Measurements from ENCODE around the gene PRKCH.

The PRKCH gene

DNA sequence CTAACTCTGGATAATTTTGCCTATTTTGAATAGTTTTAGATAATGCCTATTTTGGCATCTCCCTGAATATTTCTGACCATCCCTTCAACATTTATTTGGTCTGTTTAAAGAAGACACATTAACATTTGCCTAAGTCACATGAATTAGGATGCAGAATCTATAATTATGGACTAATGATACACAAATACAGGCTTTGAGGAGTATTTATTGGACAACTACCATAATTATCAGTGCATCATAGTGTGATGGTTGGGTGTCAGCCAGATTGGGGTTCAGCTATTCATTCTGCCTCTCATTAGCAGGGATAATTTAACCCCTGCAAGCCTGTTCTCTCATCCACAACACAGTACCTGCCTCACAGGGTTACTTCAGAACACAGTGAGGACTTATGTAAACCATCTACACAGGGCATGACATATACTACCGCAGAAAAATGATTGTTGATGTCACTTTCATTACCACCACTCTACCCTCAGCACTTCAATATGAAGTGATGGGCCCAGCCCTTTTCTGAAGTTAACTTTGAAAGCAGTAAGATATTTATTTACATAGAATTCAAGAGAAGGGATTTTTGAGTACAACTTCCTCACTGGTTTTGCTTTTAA lies 14.4 kb downstream of the PRKCH start (continued):
- no peak for TF ChIP-seq IKZF3 (tag by site-specific recombination; IDR thresholded peaks at IDR 0.05)
- no peak for TF ChIP-seq ZNF394 (tag by site-specific recombination; IDR thresholded peaks at IDR 0.05; ENCODE audit: borderline replicate concordance)
- TF ChIP-seq SP7 (tag by site-specific recombination; IDR thresholded peaks at IDR 0.05): peak; percentile 83

DNA sequence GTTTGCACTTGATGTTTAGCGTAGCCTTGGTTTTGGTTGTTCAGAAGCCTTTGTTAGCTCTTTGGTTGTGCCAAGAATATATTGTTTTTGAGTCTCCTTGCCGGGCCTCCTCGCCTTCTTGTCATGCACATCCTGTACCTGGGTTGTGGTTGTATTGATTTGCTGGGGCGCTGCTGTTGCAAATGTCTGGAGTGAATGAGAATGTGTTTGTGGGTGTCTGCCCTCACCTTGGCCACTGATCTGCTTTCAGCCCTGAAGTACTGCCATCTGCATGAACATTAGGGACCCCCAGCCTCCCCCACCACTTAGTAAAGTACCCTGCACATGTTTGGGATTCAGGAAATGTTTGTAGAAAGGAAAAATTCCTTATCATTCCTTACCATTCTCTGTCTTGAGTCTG lies 16.5 kb downstream of the PRKCH start:
- Histone ChIP-seq H3K27ac (ENCODE audit: extremely low read depth, low read depth, low read length) (no peak overlapping the region), H3K4me1 (ENCODE audit: control insufficient read depth, insufficient read depth, low read length) (no peaks in the 10 kb centered on the region)
- TF ChIP-seq, protein P1, sequence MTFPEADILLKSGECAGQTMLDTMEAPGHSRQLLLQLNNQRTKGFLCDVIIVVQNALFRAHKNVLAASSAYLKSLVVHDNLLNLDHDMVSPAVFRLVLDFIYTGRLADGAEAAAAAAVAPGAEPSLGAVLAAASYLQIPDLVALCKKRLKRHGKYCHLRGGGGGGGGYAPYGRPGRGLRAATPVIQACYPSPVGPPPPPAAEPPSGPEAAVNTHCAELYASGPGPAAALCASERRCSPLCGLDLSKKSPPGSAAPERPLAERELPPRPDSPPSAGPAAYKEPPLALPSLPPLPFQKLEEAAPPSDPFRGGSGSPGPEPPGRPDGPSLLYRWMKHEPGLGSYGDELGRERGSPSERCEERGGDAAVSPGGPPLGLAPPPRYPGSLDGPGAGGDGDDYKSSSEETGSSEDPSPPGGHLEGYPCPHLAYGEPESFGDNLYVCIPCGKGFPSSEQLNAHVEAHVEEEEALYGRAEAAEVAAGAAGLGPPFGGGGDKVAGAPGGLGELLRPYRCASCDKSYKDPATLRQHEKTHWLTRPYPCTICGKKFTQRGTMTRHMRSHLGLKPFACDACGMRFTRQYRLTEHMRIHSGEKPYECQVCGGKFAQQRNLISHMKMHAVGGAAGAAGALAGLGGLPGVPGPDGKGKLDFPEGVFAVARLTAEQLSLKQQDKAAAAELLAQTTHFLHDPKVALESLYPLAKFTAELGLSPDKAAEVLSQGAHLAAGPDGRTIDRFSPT (tag by site-specific recombination; IDR thresholded peaks at IDR 0.05): no peak
- TF ChIP-seq ZFP41 (tag by site-specific recombination; IDR thresholded peaks at IDR 0.05; ENCODE audit: borderline replicate concordance): no peak
- TF ChIP-seq, protein P2, sequence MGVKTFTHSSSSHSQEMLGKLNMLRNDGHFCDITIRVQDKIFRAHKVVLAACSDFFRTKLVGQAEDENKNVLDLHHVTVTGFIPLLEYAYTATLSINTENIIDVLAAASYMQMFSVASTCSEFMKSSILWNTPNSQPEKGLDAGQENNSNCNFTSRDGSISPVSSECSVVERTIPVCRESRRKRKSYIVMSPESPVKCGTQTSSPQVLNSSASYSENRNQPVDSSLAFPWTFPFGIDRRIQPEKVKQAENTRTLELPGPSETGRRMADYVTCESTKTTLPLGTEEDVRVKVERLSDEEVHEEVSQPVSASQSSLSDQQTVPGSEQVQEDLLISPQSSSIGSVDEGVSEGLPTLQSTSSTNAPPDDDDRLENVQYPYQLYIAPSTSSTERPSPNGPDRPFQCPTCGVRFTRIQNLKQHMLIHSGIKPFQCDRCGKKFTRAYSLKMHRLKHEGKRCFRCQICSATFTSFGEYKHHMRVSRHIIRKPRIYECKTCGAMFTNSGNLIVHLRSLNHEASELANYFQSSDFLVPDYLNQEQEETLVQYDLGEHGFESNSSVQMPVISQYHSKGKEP (tag by site-specific recombination; IDR thresholded peaks at IDR 0.05): no peak
- TF ChIP-seq ZNF248 (tag by site-specific recombination; IDR thresholded peaks at IDR 0.05): no peak
- no peak for TF ChIP-seq ZNF19 (tag by site-specific recombination; IDR thresholded peaks at IDR 0.05; ENCODE audit: low read depth)
- no peak for TF ChIP-seq ZNF140 (tag by site-specific recombination; IDR thresholded peaks at IDR 0.05)
- no peak for TF ChIP-seq HOXA7 (CRISPR knock-in tag; IDR thresholded peaks at IDR 0.05; ENCODE audit: borderline replicate concordance)
- no peak for TF ChIP-seq YY2 (tag by site-specific recombination; IDR thresholded peaks at IDR 0.05)
- TF ChIP-seq ZNF48 (tag by site-specific recombination; IDR thresholded peaks at IDR 0.05): no peak
- TF ChIP-seq ZNF677 (tag by site-specific recombination; IDR thresholded peaks at IDR 0.05): no peak
- TF ChIP-seq MEIS1 (CRISPR knock-in tag; IDR thresholded peaks at IDR 0.05; ENCODE audit: borderline replicate concordance): no peak
- TF ChIP-seq ZNF10 (tag by site-specific recombination; IDR thresholded peaks at IDR 0.05): no peak
- TF ChIP-seq, protein P3, sequence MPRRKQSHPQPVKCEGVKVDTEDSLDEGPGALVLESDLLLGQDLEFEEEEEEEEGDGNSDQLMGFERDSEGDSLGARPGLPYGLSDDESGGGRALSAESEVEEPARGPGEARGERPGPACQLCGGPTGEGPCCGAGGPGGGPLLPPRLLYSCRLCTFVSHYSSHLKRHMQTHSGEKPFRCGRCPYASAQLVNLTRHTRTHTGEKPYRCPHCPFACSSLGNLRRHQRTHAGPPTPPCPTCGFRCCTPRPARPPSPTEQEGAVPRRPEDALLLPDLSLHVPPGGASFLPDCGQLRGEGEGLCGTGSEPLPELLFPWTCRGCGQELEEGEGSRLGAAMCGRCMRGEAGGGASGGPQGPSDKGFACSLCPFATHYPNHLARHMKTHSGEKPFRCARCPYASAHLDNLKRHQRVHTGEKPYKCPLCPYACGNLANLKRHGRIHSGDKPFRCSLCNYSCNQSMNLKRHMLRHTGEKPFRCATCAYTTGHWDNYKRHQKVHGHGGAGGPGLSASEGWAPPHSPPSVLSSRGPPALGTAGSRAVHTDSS (tag by site-specific recombination; IDR thresholded peaks at IDR 0.05): no peak
- TF ChIP-seq, protein P4, sequence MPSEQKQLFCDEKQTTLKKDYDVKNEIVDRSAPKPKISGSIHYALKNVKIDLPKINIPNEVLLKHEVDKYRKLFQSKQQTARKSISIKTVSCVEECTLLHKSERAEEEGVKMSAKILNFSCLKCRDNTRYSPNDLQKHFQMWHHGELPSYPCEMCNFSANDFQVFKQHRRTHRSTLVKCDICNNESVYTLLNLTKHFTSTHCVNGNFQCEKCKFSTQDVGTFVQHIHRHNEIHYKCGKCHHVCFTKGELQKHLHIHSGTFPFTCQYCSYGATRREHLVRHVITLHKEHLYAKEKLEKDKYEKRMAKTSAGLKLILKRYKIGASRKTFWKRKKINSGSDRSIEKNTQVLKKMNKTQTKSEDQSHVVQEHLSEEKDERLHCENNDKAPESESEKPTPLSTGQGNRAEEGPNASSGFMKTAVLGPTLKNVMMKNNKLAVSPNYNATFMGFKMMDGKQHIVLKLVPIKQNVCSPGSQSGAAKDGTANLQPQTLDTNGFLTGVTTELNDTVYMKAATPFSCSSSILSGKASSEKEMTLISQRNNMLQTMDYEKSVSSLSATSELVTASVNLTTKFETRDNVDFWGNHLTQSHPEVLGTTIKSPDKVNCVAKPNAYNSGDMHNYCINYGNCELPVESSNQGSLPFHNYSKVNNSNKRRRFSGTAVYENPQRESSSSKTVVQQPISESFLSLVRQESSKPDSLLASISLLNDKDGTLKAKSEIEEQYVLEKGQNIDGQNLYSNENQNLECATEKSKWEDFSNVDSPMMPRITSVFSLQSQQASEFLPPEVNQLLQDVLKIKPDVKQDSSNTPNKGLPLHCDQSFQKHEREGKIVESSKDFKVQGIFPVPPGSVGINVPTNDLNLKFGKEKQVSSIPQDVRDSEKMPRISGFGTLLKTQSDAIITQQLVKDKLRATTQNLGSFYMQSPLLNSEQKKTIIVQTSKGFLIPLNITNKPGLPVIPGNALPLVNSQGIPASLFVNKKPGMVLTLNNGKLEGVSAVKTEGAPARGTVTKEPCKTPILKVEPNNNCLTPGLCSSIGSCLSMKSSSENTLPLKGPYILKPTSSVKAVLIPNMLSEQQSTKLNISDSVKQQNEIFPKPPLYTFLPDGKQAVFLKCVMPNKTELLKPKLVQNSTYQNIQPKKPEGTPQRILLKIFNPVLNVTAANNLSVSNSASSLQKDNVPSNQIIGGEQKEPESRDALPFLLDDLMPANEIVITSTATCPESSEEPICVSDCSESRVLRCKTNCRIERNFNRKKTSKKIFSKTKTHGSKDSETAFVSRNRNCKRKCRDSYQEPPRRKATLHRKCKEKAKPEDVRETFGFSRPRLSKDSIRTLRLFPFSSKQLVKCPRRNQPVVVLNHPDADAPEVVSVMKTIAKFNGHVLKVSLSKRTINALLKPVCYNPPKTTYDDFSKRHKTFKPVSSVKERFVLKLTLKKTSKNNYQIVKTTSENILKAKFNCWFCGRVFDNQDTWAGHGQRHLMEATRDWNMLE (tag by site-specific recombination; conservative IDR thresholded peaks at IDR 0.05; ENCODE audit: low read depth): no peak
- no peak for TF ChIP-seq ZNF830 (tag by site-specific recombination; IDR thresholded peaks at IDR 0.05; ENCODE audit: low read depth)
- TF ChIP-seq SALL2 (tag by site-specific recombination; IDR thresholded peaks at IDR 0.05; ENCODE audit: borderline replicate concordance): no peak
- TF ChIP-seq ZNF585B (tag by site-specific recombination; IDR thresholded peaks at IDR 0.05): no peak

More for the DNA sequence above, 16.5 kb downstream of the PRKCH start:
- ChIA-PET CTCF (interaction anchor here (0.6 kb wide), 1 partner anchor 41 kb away, joined by 3 read pairs; no protein-coding TSS in a partner anchor), POLR2A (no interaction called here)
- Histone ChIP-seq H3K36me3 (ENCODE audit: control insufficient read depth in 2 of 2, insufficient read depth in 1 of 2, low read length in 2 of 2) (no peaks in the 10 kb centered on the region), H3K4me3 (ENCODE audit: low read depth, low read length) (no peak overlapping the region), H3K9me3 (ENCODE audit: control insufficient read depth, insufficient read depth, low read depth, low read length) (no peaks in the 10 kb centered on the region)
